ENCODE results near the gene PSD4. TPM values are rescaled to one million over a fixed set of nuclear protein-coding genes. Genes with fewer than 3 reads are reported as not detected.
A peak's percentile ranks its signal among the peaks of the same experiment; 100 is the strongest.

The PSD4 gene
- total and polyA plus RNA-seq, 10 of the 15 experiments (the other 5 are each of a cell fraction or from before 2014, with no cell fraction given), result 0.68 to 114 (median 35.1) TPM

GRCh38 chr2:113234721-113235346 is 61.1 kb downstream of the PSD4 start:
- CTCF ChIA-PET, result interaction anchor here (1.0 to 1.9 kb wide), 6 partner anchors 10 to 156 kb away, joined by 3 to 14 read pairs (median 6); no protein-coding TSS in a partner anchor
- H3K27me3 ChIP-seq (replicated peaks in 1 of 2; ENCODE audit: control insufficient read depth in 2 of 2, insufficient read depth in 2 of 2, low read length in 1 of 2), result no peaks in the 10 kb centered on the region; a peak in 2 of 4 replicates
- H3K79me2 ChIP-seq (ENCODE audit: control insufficient read depth, insufficient read depth, low read length), result peaks cover 15% of the 10 kb centered on the region
- SMC1A ChIA-PET (ENCODE audit: uncharacterized antibody, unreplicated experiment), result interaction anchor here (1.0 to 2.4 kb wide), 6 partner anchors 15 to 100 kb away, joined by 3 to 6 read pairs (median 4); partner anchors contain the start of gene PSD4
- no peaks in the 10 kb centered on the region for H4K20me1 ChIP-seq (ENCODE audit: control insufficient read depth, insufficient read depth)
- DNase-seq (ENCODE audit: low read depth, low spot score) (no peak), FAIRE-seq (no peak), ATAC-seq (peak; percentile 43)
- H3K9ac ChIP-seq (ENCODE audit: control insufficient read depth, insufficient read depth, low read length), result peak overlapping the region; percentile 71
- BruUV-seq (replicated peaks), result TSS peak; percentile 68
- intact Hi-C loops (cut with micrococcal nuclease; ENCODE audit: unreplicated experiment) (no loop called here), in situ Hi-C loops (cut with MboI) (no loop called here)
- WGBS (ENCODE audit: insufficient coverage, insufficient replicate concordance, low lambda C conversion rate, missing lambda C conversion rate), result 83% methylated on average over 16 of the region's 16 CpGs
- H3K27ac ChIP-seq (ENCODE audit: control insufficient read depth, insufficient read depth), result peak overlapping the region; percentile 49; the same call in 1 of the 2 replicates
- H3K36me3 ChIP-seq (ENCODE audit: control insufficient read depth in 2 of 2, insufficient read depth in 2 of 2, low read length in 1 of 2), result peaks cover 0 to 1% of the 10 kb centered on the region in 2 experiments; a peak in 2 of 4 replicates
- H3K4me1 ChIP-seq (ENCODE audit: control insufficient read depth, insufficient read depth, low read length), result peaks cover 2% of the 10 kb centered on the region; the same call in 1 of the 2 replicates
- H3K9me3 ChIP-seq (replicated peaks; ENCODE audit: control insufficient read depth, insufficient read depth, low read length), result no peaks in the 10 kb centered on the region
- POLR2A ChIA-PET, result interaction anchor here (1.0 to 2.6 kb wide), 3 partner anchors 10 to 60 kb away, joined by 3 to 10 read pairs (median 4); partner anchors contain the start of gene PSD4
- peak overlapping the region; percentile 64 for H2AFZ ChIP-seq (ENCODE audit: control insufficient read depth, low read depth, low read length)
- TF ChIP-seq NKRF (conservative IDR thresholded peaks at IDR 0.05) (no peak), GABPA (IDR thresholded peaks at IDR 0.05; ENCODE audit: low read depth) (0 out of 2 replicates have a peak, but pooled peaks have one; percentile 5)
- H3K4me2 ChIP-seq (ENCODE audit: control insufficient read depth, insufficient read depth), result peak overlapping the region; percentile 3; the same call in 1 of the 2 replicates
- RAD21 ChIA-PET (ENCODE audit: unreplicated experiment), result interaction anchor here (0.8 to 2.0 kb wide), 6 partner anchors 13 to 97 kb away, joined by 3 to 9 read pairs (median 6); partner anchors contain the start of gene PSD4
- peak overlapping the region; percentile 73 for H3K4me3 ChIP-seq

All from GM12878 (cell line).